ENCODE results near the gene FPR2.

DNA sequence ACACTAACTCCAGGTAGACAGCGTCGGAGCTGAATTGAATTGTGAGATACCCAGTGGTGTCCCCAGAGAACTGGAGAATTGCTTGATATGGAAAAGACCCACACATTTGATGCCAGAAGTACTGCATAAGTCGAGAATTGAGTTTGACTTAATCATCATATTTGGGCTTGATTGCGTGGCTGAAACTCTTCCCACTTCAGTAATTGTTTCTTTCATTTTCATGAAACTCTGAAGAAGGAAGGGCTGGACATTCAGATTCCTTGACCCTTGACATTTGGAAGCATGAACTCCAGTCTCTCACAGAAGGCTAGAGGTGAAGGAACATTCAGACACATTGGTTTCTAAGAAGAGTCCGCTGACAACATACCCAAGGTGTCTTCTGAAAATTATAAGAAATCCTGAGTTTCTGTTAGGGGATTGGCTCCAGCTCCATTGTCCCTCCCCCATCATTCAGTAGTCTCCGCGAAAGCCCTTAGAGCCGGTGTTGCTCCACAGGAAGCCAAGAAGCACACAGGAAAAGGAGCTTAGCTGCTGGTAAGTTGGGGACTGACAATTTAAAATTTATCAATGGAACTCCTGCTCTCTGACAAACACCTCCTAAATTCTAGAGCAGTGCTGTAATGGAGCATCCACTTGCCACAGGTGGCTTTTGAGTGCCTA is at the start of gene FPR2:
- TF ChIP-seq, protein P1, sequence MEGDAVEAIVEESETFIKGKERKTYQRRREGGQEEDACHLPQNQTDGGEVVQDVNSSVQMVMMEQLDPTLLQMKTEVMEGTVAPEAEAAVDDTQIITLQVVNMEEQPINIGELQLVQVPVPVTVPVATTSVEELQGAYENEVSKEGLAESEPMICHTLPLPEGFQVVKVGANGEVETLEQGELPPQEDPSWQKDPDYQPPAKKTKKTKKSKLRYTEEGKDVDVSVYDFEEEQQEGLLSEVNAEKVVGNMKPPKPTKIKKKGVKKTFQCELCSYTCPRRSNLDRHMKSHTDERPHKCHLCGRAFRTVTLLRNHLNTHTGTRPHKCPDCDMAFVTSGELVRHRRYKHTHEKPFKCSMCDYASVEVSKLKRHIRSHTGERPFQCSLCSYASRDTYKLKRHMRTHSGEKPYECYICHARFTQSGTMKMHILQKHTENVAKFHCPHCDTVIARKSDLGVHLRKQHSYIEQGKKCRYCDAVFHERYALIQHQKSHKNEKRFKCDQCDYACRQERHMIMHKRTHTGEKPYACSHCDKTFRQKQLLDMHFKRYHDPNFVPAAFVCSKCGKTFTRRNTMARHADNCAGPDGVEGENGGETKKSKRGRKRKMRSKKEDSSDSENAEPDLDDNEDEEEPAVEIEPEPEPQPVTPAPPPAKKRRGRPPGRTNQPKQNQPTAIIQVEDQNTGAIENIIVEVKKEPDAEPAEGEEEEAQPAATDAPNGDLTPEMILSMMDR (IDR thresholded peaks at IDR 0.05): no peak
- TF ChIP-seq ZFX (IDR thresholded peaks at IDR 0.05; ENCODE audit: borderline replicate concordance): no peak
